NOMO-1 treated with DMSO at 0.1 percent for 48 hours (cell line): ENCODE data around the gene STAT6.

Experiments
- DNase-seq: peaks from one replicate; lab custom pipeline; 2025; ENCODE audit not compliant: unreplicated experiment; lab: John Stamatoyannopoulos, UW

STAT6 gene, protein sequence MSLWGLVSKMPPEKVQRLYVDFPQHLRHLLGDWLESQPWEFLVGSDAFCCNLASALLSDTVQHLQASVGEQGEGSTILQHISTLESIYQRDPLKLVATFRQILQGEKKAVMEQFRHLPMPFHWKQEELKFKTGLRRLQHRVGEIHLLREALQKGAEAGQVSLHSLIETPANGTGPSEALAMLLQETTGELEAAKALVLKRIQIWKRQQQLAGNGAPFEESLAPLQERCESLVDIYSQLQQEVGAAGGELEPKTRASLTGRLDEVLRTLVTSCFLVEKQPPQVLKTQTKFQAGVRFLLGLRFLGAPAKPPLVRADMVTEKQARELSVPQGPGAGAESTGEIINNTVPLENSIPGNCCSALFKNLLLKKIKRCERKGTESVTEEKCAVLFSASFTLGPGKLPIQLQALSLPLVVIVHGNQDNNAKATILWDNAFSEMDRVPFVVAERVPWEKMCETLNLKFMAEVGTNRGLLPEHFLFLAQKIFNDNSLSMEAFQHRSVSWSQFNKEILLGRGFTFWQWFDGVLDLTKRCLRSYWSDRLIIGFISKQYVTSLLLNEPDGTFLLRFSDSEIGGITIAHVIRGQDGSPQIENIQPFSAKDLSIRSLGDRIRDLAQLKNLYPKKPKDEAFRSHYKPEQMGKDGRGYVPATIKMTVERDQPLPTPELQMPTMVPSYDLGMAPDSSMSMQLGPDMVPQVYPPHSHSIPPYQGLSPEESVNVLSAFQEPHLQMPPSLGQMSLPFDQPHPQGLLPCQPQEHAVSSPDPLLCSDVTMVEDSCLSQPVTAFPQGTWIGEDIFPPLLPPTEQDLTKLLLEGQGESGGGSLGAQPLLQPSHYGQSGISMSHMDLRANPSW

DNA sequence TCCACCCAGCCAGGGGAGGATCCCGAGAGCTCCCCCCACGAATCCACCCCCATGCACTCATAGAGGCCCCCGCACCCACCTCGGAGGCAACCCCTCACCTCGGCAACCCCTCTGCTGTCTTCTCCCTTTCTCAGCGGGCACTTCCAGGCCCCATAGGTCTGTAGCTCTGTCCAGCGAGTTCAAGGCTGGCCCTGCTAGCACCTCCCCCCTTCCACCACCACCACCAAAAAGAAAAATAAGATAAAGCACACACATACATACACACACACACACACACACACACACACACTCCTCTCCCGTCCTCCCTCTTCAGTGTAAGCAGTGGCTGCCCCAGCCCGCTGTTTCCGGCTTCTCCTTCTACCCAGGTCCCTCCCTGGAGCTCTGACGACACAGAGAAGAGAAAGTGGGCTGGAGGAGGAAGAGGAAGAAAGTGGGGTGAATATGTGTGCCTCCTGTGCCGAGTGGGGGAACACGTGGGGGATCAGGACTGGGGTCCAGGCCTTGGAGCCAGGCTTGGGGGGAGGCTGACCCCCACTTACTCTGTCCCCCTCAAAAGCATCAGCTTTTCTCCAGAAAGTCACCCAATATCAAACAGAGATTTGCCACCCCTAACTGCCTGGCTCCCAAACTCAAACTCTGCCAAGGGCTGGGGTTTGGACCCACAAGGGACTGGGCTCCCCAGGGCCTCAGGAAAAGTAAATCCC is at the start of gene STAT6:
Gene STAT6, minus strand, starts transcription at position 332 of the 704 bp plus-strand sequence. CDS start 3,084 bp downstream, outside the sequence.
- peak; percentile 95 for DNase-seq

DNA sequence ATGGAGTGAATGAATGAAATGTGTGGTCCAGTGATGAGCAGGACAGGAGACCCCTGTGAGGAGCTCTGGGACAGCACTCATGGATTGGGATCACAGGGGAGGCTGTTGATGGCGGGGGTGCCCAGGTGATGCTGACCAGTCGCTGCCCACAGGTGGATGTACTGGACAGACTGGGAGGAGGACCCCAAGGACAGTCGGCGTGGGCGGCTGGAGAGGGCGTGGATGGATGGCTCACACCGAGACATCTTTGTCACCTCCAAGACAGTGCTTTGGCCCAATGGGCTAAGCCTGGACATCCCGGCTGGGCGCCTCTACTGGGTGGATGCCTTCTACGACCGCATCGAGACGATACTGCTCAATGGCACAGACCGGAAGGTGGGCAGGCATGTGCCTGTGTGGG is 49.6 kb upstream of the STAT6 start:
- DNase-seq, result no peak

DNA sequence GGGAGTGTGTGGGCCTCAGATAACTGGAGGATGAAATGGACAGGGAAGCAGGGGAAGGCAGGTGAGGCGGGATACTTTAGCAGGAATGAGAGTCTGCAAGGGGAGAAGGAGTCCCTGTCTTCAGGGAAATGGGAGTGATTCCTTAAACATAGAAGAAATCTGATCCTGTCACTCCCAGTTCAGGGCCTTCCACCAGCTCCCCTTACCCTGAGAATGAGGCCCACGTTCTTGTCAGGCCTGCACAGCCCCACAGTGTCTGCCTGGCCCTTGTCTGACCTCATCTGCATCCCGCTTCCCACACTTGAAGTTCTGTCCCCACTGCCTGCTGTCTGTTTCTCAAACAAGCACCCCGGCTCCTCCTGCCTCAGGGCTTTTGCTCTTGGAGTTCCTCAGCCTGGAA is 48.9 kb upstream of the STAT6 start:
- DNase-seq, result no peak

DNA sequence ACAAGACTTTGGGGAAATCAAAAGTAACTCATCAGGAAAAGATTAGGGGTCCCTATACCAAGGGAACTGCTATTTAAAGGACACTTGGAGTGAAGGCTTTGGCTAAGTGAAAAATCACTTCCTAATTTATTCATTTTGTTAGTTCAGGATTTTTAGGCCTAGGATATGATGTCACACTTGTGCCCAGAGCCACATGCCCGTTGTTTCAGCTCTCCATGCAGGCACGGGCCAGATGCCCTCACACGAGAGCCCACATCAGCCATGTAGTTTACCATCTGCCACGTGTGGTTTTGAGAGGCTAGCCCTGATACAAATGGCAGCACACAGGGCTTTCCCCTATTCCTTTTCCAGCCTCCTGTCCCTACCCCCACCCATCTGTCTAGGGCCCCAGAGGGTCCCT is 48.1 kb upstream of the STAT6 start:
- no peak for DNase-seq

DNA sequence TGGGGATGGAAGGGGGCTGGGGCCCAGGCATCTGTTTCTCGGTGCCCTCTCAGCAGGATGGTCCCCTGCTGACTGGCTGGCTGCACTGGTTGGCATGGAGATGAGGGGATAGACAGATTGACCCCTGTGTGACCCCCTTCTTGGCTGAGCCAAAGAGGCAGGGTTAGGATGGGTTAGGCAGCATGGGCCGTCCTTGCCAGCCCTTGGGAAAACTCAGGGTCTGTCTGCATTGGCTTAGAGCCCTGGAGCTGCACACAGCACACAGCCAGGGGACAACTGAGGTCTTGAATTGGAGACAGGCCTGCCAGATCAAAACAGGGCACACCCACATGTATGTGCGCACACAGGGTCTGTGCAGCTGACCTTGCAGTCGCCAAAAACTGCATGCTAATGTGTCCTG is 47.5 kb upstream of the STAT6 start:
- DNase-seq, result no peak

DNA sequence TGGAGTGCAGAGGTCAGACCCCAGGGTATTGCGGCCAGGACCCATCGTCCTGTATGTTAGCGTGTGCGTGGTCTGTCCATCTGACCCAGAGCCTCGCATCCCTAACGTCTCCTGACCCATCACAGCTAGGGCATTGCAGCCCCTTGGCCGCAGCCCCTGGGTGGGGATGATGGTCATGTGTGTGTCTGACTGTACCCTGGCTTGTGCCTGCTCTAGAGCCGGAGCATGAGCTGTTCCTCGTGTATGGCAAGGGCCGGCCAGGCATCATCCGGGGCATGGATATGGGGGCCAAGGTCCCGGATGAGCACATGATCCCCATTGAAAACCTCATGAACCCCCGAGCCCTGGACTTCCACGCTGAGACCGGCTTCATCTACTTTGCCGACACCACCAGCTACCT is 47.0 kb upstream of the STAT6 start:
- DNase-seq, result no peak

DNA sequence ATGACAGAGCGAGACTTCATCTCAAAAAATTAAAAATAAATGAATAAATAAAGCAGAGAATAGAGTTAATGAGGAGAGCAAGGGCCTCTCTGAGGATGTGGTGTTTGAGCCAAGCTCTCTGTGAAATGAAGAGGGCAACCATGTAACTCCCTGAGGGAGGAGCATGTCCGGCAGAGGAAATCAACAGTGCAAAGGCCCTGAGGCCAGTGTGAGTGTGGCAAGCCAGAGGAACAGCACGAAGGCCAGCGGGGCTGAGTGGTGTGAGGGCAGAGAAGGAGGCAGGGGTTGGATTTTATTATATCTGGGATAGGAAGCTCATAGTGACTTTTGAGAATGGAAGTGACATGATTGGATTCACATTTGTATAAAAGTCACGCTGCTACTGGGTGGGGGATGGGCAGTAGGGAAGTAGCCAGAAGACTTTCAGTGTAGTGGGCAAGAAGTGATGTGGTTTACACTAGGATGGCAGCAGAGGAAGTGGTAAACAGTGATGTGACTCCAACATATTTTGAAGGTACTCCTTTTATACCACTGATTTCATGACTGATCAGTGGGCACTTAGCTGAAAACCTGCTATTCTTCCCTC is 46.5 kb upstream of the STAT6 start:
- peak; percentile 86 for DNase-seq

DNA sequence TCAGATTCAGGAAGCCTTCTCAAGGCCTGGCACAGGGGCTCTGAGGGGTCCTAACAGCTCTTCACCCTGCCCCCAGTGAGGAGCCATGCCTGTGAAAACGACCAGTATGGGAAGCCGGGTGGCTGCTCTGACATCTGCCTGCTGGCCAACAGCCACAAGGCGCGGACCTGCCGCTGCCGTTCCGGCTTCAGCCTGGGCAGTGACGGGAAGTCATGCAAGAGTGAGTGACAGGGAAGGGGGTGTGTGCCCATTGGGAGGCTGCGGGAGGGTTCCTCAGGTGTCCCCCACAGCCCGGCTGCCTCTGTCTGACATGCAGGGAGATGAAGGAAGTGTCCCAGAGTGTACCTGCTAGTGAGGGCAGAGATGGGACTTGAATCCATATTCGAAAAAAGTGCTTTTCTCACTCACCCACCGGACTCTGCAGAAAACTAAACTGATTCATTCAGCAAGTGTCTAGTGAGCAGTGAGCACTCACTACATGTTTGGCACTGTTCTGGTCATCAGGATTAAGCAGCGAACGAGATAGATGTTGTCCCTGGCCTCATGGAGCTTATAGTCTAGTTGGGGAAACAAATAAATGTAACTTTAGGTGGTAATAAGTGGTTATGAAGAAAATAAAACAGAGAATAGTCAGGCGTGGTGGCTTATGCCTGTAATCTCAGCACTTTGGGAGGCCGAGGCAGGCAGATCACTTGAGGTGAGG is 45.7 kb upstream of the STAT6 start:
- no peak for DNase-seq

DNA sequence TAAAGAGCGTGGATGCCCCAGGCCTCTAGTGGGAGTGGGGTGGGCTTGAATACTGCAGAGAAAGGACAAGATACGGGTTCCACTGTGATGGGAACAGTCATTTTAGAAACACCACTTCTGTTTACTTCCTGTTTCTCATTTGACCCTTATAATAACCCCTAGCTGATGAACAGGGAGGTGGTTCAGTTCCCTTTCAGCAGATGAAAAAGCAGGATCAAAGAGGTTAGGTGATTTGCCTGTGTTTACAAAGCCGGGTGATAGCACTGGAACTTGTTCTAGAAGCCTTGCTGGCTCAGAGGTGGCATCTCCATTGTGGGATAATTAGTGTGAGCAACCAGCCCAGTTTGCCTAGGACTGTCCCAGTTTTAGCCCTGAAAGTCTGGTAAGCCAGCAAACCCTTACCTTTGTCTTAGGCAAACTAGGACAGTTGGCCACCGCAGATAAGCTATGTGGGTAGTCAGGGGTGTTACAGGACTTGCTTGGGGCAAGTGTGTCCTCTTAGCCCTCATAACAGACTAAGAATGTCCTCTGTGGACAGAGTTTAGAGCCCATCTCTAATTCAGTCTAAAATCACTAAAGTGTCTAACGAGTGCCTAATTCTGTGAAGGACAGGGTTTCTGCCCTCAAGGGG is 43.8 kb upstream of the STAT6 start:
- peak; percentile 71 for DNase-seq

DNA sequence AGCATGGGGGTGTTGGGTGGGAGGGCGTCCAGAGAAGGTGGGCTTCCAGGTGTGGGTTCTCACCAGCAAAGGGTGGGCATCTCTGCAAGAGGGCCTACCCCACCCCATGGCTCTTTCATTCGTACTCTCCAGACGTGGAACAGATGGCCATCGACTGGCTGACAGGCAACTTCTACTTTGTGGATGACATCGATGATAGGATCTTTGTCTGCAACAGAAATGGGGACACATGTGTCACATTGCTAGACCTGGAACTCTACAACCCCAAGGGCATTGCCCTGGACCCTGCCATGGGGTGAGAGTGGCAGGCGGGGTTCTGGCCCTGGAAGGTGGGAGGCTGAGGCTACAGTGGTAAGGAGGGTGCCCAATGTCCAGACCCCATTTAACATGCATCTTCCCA is 42.9 kb upstream of the STAT6 start:
- no peak for DNase-seq

DNA sequence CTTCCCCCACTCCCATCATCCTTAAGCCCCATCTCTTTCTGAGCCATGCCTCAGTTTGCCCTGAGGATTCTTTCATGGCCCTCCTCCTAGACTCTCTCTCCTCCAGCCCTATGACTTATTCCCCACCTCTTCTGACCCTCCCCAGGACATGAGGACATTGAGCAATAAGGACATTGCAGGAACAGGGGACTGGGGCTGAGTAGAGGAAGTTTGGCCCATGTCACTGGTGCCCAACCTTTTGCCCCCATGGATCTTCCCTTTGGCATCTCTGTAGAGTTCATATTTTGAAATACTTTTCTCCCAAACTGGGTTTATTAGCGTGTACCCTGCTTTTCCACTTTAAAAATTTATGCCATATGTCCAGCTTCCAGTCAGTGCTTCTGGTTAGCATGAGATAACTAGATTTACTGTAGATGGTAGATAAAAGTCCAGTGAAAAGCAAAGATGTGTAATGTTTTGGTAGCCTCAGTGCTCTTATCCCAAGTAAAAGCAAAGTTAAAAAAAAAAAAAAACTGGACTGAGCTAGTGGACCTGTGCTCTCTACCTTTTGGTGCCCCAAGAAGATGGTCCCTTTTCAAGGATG is 42.3 kb upstream of the STAT6 start:
- no peak for DNase-seq

DNA sequence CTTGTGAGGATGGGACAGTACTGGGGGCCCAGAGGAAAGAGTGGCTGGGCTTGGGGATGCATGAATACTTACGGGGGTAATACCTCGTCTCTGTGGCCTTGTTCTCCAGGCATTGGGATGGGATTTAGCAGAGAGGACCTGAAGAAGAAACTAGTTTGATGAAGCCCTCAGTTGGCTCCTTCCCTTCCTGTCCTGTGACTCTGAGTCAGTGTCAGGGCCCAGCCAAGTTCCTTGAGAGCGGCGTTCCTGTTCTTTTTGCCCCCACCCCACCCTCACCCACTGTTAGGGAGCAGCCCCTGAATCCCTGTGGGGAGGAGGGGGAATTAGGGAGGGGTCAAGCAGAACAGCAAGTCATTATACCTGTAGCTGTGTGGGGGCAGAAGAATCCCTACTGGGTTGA is 41.5 kb upstream of the STAT6 start:
- no peak for DNase-seq

DNA sequence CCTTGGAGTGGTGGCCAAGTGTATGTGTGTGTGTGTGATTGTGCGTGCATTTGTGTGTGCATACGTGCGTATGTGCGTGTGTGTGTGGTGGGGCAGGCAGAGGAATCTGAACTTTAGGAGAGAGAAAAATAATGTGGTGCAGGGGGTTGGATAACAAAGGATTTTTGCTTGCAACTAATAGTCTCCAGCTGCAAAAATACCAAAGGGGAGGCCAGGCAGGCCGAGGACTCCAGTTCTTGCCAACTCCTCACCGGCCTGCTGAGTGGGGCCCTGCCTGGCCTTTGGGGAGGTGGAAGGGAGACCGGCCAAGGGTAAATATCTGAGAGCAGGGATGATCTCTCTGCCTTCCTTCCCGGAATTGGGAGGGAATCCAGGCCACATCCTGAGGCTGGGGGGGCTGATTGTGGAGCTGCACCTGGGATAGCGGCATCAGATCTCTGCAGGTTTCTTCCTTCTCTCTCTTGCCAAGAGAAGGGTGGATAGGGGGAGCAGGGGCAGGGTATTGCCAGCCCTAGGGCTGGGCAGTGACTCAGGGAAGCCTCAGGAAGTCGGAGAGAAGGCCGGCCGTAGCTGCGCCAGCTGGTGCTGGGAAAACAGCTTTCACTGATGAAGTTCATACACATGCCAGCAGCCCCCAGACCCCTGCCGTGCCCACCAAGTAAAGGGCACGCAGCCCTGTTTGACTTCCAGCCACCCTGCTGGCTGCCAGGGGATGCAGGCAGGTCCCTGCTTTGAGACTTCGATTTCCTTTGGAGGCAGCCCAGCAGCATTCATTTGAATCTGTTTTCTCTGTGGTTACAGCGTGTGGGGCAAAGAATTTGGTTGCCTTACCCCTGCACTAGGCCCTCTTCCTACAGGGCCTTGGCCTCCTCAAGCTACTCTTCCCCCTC is 40.8 kb upstream of the STAT6 start:
- DNase-seq, result no peak

DNA sequence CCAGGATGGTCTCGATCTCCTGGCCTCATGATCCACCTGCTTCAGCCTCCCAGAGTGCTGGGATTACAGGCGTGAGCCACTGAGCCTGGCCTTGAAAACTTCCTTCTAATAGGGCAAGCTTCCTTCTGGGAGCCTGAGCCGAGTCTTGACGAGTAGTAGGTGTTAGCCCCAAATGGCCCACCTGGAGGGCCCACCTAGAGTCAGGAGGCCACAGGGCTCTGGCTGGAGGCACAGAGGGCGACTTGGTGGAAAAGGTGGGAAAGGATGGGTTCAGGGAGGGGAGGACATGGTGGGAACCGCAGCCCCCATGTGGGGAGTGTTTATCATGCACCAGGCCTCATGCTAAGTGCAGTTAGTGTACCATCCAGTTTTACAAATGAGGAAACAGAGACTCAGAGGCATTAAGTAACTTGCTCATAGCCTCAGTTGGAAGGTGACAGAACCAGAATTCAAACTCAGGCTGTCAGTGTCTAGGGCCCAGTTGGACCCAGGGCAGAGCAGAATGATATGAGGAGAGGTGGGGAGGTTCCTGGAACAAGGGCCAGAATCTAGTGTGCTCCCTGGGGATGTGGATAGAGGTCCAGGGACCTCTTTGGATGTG is 39.3 kb upstream of the STAT6 start:
- no peak for DNase-seq

DNA sequence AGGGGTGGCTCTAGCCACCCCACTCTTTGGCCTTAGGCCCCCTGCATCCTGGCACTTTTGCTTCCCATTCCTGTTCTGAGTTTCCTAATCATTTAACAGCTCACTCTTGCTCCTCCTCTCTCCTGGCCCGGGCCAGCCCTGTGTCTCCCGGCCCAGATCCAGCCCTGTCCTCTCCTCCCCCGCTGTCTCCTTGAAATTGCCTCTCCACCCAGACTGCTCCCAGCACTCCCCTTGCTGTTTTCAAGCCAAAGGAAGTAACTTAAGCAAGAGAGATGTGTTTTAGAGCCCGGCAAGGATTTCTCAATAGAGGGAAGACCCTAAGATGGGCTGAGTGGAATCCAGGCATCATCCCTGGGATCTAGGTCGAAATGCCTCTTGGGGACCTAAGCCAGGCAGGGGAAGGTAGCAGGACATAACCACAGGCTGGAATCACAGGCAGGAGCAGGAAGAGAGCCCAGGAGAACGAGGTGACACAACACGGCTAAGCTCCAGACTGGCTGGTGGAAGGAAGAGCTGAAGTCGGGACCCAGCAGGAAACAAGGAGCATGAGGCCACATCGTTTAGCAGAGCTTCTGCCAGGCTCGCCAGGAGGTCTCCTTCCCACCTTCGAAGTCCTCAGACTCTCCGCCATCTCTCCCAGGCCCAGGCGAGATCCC is 38.2 kb upstream of the STAT6 start:
- DNase-seq, result no peak

DNA sequence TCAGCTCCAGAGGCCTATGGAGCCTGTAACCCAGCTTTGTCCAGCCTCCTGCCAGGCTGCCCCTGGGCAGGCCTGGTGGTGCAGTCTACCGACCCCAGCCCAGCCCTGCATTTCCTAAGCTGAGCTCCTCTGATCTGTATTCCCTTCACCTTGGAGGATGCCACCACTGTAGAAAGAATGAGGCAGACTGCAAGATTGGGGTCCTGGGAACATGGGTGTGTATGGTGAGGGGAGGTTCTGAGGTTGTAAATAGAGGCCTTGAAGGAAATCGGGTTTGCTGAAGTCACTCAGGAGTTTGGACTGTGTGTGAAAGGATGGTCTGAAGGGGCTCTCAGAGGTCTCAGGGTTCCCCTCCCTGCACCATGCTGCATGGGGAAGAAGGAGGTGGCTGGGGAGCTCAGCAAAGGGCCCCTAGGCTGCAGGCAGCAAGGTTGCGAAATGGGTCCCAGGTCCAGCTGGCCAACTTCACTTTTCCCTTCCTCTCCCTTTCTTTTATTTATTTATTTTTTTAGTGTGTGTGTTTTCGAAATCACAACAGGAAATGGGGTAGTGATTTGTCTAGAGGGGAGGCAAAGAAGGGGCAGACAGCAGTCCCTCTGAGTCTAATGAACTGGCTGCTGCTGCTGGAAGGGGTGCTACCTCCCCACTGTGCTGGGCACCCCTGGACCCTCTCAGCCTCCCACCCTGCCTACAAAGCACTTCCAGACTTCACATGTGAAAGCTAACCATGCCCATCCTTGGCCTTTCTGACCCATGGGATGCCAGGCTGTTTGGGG is 37.5 kb upstream of the STAT6 start:
- peak; percentile 66 for DNase-seq
